GM18870 (cell line): ENCODE results near the gene CAMSAP1.

Experiments
- ATAC-seq: cut with Tn5 transposase; IDR thresholded peaks from one replicate; pipeline ENCODE4 v1.9.1; 2021; ENCODE audit warnings: moderate library complexity; ENCODE audit not compliant: unreplicated experiment

Gene CAMSAP1

DNA sequence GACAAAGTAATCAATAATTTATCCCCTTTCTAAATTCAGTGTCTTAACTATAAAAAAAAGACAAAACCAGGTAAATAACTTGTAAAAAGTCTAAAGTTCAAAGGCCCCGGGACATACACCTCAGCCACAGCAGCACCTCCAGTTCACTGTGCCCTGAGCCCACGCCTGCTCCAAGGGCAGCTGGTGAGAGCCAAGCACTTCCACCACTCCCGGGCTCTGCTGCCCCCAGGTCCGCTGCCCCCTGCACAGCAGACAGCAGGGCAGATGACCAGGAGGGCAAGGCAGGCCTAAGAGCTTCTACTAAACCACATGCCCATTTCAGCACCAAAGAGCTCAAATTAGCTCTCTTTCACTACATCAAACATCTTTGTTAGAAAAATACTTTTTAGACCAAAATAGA is 91.9 kb downstream of the CAMSAP1 start:
- ATAC-seq = no peak

DNA sequence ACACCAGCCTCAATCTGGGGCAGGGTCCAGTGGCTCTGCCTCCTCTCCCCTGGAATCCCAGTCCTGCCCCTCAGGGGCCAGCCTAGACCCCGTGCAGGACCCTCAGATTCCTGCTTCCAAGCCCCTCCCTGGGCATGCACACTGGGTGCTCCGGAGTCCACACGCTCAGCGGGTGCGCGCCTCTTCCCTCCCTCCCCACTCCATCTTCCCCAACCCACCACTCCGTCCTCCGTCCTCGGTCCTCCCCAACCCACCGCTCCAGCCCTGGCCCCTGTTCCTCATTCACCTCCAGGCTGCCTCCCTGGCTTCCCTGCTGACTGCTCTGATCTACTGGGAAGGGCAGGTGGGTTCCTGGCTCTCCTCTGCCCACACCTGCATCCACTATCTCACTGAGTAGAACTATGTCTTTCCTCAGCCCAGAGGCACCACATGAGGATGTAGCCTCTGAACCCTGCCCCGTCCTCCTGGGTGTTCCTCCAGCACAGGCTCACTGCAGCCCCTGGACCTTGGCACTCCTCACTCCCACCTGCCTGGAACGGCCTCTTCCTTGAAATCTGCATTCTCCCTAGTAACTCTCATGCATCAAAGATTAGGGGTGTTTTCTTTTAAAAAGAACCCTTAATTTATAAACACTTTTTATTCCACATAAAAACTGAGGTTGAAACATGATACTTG is 92.8 kb downstream of the CAMSAP1 start:
- no peak for ATAC-seq

DNA sequence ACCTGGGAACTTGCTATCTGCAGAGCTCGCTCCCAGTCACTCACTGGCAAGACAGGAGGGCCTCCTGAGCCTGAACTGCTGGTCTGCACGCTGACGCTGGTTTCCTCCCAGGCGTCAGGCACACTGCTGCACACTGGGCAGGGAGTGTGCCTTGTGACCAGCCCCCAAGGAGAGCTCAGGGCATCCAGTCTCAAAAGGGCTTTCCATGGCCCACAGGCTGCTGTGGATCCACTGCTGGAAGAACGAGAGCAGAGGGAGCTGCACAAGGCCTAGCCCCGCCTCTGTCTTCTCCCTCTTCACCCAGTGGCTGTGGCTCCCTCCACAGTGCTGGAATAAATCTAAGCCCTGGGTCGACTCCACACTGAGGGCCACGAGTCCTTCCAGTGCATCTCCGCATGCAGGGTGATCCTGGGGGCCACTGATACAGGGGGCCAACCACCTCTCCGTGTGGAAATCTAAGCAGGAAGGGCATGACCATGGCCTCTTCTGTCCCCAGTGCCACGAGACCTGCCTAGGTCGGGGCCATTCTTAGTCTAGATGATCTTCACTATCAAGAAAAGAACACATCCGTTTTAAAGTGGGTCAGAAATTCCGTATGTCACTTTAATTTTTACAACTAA is 93.6 kb downstream of the CAMSAP1 start:
- ATAC-seq = no peak

DNA sequence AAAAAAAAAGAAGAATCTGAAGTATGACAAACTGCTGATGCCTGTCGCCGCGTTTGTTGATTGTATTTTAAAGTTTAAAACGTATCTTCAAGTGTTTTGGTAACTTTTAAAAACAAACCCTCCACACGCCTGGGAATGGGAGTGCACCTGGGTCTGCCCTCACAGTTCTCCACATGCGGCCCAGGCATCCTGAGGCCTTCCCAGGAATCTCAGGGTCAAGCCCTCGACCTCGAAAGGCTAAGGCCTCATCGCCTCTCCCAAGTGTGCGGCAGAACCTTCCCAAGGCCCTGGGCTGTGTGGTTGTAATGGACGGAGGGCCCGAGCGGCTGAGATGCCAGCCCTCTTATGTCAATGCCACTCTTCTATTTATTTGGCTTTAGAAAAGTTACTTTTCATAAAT is 94.4 kb downstream of the CAMSAP1 start:
- ATAC-seq = no peak

DNA sequence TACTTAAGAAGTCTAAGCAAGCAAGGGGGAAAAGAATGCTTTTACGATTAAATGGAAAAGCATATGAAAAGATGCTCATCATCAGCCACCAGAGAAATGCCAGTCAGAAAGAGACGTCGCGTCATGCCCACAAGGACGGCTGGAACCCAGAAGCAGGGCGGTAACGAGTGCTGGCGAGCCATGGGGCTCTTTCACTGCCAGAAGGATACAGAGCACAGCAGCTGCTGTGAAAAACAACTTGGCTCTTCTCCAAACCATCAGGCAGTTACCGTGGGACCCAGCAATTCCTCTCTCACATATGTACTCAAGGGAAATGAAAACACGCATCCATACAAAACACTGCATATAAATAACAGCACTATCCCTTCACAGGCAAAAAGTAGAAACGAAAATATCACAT is 95.5 kb downstream of the CAMSAP1 start:
- no peak for ATAC-seq

DNA sequence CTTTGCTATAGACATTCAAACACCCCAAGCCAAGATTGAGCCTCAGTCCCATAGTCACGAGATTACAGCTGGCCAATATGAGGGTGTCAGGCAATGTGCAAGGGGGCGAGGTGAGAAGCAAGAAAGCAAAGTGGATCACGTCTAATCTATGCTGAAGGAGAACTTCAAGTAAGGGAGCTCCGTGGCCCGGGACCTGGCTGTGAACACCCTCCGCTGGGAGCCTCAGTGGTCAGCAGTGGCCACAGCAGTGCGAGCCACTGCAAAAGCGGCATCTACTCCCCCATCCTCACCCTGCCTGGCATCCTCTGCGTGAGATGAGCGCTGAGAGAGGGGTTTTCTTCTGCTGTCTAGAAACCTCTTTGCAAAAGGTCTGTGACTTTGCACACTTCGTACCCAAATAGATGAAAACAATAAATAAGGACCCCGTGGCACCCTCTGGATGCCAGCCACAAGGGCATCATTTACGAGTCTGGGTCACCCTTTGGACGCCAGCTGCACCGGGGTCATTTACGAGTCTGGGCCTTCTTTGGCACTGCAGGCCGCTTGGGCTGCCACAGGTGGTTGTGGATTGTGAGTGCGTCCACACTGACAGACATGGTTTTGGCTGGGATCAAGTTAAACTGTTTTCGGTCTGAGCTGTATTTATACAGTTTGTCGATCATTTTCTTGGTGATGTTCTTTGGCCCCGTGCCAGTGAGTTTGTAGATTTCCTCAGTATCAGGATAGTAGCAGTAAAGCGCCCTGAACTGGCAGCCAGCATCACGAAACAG is 96.4 kb downstream of the CAMSAP1 start:
- no peak for ATAC-seq

DNA sequence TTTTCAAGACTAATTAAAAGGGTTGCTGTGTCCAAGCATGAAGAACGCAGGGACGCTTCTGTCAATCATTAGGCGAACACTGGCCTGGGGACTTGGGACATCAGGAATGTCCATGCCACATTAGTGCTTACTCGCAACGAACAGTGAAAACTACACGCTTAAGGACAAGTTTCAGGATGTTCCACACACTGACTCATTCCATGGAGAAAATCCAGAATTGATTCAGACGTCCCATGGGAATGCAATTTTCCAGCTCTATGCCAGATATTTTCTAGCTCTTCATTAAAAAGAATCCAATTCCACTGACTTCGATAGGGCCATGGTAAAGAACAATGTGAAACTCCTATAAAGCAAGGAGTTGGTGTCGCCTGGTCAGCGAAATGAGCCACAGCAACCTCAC is 98.2 kb downstream of the CAMSAP1 start:
- ATAC-seq = no peak

DNA sequence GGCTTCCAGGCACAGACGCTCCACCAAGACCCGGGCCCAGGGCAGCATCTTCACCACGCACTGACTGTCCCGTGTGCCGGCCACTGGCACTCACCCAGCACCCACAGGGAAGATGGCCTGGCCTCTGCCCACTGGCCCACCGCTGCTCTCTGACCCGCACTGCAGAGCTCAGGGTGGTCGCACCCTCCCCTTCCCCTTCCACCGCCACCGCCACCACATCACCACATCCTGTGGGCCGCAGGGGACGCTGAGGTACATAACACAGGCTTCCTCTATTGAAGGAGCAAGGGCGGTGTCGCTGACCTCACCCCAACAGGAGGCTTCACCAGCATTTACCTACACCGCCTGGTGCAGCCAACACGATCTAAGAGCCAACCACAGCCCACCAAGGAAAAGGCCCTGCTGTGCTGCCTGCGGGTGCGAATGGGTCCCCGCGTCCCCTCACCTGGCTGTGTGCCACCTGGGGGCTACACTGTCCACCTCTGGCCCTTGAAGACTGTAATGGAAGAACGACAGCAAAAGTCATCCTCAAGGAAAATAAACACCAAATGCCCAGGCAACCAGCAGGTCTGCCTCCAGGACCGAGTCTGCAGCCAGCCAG is 101.8 kb downstream of the CAMSAP1 start:
- no peak for ATAC-seq

DNA sequence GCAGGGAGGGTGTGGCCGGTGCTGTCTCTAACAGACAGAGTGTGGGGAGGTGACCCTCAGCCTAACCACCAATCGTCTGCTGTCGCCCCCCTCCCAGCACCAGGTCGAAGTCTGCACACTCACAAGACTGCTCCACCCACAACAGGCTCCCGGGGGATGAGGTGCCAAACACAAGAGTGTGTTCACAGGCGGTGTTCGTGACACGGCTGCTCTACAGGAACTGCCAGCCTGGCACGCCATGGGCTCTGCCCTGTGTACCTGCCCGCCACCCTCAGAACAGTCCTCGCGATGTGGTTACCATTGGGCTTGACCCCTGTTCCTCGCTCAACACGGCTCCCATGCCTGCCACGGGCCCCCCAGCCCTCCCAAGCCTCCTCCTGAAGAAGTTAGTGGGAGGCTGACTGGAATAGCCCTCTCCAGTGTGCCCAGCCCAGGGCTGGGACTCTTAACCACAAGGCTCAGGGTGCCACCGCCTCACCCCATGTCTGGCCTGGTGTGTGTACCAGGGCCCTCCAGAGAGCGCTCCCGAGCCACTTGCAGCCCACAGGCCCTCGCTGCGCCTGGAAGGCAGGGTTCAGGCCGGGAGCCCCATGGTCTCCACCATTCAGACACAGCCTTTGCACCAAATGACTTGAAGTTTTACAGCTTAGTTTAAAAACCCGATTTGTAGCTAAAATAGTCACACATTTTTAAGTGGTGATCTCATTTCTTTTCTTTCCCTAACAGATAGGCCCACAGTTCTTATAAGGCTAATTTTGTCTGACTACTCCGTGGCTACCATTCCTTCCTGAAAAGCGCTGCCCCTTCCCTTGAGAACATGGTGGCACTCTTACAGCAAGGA is 102.5 kb downstream of the CAMSAP1 start:
- no peak for ATAC-seq

DNA sequence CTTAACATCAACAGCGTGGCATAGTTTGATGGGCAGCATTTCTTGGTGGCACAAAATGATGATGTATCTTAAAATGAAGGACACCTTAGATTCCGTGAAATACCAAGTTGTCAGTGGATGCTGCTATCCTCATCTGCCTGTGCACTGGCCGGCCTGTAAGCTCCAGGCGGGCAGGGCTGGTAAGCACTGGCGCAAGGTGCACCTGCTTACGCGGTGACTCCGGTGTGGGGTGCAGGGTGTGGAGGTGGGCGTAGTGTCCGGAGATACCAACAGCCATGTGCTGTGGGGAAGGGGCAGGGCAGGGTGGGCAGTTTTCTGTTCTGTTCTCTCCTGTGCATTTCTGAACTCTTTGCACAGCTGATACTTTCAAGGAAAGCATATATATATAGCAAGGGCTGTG is 103.9 kb downstream of the CAMSAP1 start:
- ATAC-seq = no peak

DNA sequence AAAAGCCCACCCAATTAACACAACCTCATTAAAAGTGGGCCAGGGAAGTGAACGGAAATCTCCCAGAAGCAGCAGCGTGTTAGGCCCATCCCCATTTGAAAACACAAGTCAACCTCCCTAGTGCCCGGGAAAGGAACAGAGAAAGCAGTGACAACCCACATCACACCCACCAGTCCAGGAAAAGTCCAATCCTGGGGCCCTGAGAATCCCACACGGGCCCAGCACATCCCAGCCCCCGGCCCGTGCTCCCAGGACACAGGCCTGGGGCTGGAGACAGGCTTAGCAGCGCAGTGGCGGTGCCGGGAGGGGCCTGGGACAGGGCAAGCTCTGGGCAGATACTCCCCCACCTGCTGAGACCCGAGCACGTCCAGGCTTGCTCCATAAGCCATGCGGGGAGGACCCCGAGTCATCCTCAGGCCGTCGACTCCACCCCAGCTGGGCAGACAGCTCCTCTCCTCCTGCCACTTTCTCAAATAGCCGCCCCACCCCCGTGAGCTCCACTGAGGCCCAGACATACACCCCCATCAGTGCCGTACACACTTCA is 104.4 kb downstream of the CAMSAP1 start:
- no peak for ATAC-seq

DNA sequence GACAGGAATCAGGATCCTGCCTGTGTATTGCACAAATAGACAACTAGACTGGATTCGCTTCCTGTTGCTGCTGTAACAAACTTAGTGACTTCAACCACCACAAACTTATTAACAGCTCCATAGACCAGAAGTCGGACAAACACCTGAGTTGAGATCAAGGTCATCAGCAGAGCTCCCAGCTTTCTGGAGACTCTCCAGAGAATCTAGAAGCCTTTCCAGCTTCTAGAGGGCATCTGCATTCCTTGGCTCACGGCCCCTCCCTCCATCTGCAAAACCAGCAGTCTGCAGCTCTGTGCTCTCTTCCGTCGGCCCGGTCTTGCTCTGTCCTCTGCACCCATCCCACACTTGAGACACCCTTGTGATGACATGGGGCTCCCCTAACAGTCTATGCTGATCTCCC is 106.3 kb downstream of the CAMSAP1 start:
- no peak for ATAC-seq

DNA sequence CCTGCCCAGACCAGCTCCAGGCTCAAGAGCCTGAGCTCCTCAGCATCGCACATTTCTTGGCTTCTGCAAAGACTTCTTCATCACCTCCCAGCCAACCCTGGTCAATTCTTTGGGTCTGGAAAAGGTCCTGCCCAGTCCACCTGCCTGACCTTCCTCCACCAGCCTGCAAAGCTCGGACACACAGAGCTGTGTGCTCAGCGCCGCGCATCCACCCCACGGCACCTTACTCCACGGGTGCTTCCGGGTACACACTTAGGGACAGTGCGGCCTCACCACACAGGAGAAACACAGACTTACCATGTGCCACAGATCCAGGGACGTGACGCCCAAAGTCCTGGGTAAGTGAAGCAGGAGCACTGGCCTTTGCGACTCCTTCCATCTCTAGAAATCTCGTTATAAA is 108.1 kb downstream of the CAMSAP1 start:
- ATAC-seq = no peak

DNA sequence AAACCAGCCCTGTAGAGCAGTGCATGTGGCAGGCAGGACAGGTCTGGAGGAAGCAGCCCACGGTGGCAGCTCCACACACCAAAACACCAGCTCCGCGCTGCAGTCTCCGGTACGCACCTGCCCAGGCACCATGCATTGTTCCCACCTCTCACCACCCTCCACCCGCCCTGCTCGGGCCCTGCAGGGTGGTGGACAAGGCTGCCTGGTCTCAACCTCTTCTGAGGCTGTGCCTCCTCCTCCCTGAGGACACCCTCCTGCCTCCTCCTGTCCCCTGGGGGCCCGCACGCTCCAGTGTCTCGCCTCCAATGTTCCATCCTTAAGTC is 109.1 kb downstream of the CAMSAP1 start:
- ATAC-seq = no peak

DNA sequence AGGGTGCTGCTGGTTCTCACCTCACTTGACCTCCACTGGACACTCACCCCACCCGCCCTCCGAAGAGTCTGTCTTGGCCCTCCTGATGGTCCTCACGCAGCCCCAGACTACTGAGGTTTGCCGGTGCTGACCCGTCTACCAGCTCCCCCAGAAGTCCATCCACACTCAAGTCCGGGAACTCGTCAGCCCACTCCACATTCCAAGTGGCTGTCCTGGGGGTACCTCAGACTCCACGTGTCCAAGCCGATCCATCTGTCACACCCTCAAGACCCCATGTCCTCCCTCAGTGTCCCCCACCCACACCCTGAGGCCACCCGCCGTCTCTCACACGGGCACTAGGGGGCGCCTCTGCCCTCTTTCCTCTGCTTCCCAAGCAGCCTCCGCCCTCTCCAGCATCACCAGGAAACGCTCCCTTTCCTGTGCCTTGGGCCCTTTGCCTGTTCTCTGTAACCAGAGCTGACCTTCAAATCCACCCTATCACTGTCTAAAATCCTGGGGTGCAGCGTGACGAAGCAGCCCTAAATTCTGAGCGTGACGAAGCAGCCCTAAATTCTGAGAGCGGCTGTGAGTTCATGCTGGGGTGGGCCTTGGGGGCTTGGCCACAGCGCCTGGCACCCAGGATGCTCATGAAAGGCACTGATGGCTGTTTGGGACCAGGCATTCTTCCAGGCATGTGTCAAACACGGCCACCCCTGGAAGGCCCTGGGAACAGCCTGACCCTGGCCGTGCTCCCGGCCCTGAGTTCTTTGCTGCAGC is 109.7 kb downstream of the CAMSAP1 start:
- ATAC-seq = no peak

DNA sequence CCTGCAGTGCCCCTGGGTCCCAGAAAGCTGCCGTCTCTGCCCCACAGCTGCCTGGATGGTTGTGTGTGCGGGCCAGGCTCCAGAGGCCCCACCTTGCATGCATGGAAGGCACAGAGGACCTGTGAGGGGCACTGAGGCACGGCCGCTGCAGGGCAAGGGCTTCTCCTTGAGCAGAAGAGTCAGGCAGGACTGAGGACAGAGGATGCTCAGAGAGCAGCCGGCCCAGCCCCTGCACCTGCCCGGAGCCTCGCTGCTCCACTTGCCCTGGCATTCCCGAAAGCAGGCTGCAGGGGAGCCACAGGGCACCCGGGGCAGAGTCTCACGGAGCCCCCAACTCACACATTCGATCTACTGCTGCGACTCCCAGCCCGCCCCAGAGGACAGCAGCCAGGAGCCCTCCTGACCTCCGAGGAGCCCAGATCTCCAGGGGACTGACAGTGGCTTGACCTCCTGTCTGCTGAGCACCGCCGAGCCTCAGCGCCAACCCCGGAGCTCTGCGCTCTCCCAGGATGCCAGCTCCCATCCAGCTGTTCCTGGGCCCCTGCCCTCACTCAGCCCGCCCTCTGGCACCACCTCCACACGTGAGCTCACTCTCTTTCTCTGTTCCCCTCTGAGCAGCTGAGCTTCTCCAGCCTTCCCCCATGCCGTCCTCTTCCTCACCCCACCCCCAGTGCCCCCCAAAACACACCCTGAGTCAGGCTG is 110.4 kb downstream of the CAMSAP1 start:
- ATAC-seq = no peak

DNA sequence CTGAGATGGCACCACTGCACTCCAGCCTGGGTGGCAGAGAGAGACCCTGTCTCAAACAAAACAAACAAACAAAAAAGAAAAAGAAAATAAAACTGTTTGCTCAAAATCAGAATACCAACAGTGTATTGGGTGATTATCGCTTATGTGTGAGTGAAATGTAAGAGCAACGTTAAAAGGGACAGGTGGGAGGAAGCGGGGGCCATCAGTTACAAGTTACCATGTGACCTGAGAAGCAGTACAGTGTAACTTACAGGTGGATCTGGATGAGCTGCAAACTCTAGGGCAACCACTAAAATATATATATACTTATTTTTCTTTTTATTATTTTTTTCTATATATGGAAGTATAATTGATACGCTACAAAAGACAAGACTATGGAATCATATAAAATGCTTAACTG is 112.0 kb downstream of the CAMSAP1 start:
- no peak for ATAC-seq

DNA sequence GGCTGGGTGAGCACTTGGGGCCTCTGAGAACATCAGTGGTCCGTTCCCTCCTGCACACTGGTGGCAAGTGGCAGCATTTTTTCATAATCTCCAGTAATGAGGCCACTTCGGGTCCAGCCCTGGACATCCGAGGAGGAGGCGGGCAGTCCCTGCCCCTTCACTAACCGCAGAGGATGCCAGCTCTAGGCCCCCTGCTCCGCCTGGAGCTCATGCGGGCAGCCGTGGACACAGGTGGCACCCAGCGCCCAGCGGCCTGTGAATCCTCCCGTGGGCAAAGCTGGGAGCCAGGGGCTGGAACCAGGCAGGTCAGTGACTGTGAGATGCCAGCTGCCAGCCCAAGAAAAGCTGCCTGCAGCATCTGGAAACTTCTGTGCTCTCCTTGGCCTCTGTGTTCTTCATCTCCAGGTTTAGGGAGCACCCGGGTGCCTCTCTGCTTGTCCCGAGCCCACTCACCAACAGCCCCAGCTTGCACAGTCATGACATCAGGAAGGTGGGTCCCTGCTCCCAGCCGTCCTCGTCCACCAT is 112.9 kb downstream of the CAMSAP1 start:
- ATAC-seq = no peak

DNA sequence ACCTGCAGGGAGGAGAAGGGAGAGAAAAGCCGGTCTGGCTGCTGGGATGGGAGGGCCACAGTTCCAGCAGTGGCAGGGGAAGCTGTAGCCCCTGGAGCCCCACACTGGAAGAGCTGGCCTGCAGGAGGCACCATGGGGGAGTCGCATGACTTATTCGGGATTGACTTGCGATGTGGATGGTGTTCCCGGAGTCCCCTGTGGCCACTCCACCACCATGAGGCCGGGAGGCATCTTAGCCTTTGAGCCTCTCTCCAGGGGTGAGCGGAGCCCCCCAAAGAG is 113.3 kb downstream of the CAMSAP1 start:
- no peak for ATAC-seq
